WTC11 (cell line): Measurements from ENCODE around the gene CRIP1. TPM values are rescaled to one million over a fixed set of nuclear protein-coding genes. Genes with fewer than 3 reads are reported as not detected.

ENCODE experiments used
- ATAC-seq: fragments of 200-7000 bp; cut with Tn5 transposase; 2 replicates; pipeline ENCODE4 v1.10.0; 2021; ENCODE audit warnings: mild to moderate bottlenecking, moderate library complexity
- CTCF ChIA-PET: fragments of 300-600 bp; sonication (Branson Sonifier 250); formaldehyde crosslinking; loops from one replicate; lab custom pipeline; 2021; ENCODE audit warnings: antibody characterized with exemption; lab: Charles Lee
- POLR2A ChIA-PET: fragments of 350-600 bp; sonication (Branson Sonifier 250); formaldehyde crosslinking; loops from one replicate; lab custom pipeline; 2021; ENCODE audit warnings: antibody characterized with exemption; lab: Charles Lee
- DNase-seq: peaks from one replicate; pipeline ENCODE4 v3.0.0; 2021; ENCODE audit warnings: low spot score
- H3K27ac Mint-ChIP-seq: 2 replicates; pipeline ENCODE4 v1.8.0; 2021; ENCODE audit warnings: mixed read lengths
- H3K27me3 Mint-ChIP-seq: 2 replicates; pipeline ENCODE4 v1.8.0; 2021; ENCODE audit warnings: low read depth, mild to moderate bottlenecking, moderate library complexity, mixed read lengths
- H3K36me3 Mint-ChIP-seq: 2 replicates; pipeline ENCODE4 v1.8.0; 2021; ENCODE audit warnings: mixed read lengths
- H3K4me1 Mint-ChIP-seq: 2 replicates; pipeline ENCODE4 v1.8.0; 2022; ENCODE audit warnings: mixed read lengths
- H3K4me3 Mint-ChIP-seq: 2 replicates; pipeline ENCODE4 v1.8.0; 2021; ENCODE audit warnings: mild to moderate bottlenecking, moderate library complexity, mixed read lengths
- H3K9me3 Mint-ChIP-seq: 2 replicates; pipeline ENCODE4 v1.8.0; 2021; ENCODE audit warnings: mixed read lengths
- ESRRA ChIP-seq: sonication (generic); formaldehyde crosslinking; IDR thresholded peaks from 2 replicates; pipeline ENCODE4 v1.8.1; 2022; ENCODE audit warnings: mild to moderate bottlenecking, missing genetic modification reagents, borderline replicate concordance
- ETV6 ChIP-seq: sonication (generic); formaldehyde crosslinking; IDR thresholded peaks from 2 replicates; pipeline ENCODE4 v1.8.1; 2022; ENCODE audit warnings: mild to moderate bottlenecking, missing genetic modification reagents
- GTF2I ChIP-seq: fragments of 250-450 bp; sonication (Bioruptor Pico); conservative IDR thresholded peaks from 2 replicates; pipeline ENCODE4 v1.4.0; 2021; ENCODE audit warnings: mild to moderate bottlenecking
- HMGA2 ChIP-seq: fragments of 250-450 bp; sonication (Bioruptor Pico); IDR thresholded peaks from 2 replicates; pipeline ENCODE4 v1.4.0; 2021; ENCODE audit warnings: mild to moderate bottlenecking, moderate library complexity
- JAZF1 ChIP-seq: fragments of 250-450 bp; sonication (Bioruptor Pico); IDR thresholded peaks from 2 replicates; pipeline ENCODE4 v1.9.0; 2021; ENCODE audit warnings: moderate library complexity, mild to moderate bottlenecking, inconsistent platforms
- MYBL2 ChIP-seq: sonication (generic); formaldehyde crosslinking; IDR thresholded peaks from 2 replicates; pipeline ENCODE4 v1.8.1; 2023; ENCODE audit warnings: mild to moderate bottlenecking, moderate library complexity, missing genetic modification reagents
- NFE2L1 ChIP-seq: sonication (generic); formaldehyde crosslinking; IDR thresholded peaks from 2 replicates; pipeline ENCODE4 v1.8.1; 2023; ENCODE audit warnings: missing genetic modification reagents
- NFYB ChIP-seq: sonication (generic); formaldehyde crosslinking; conservative IDR thresholded peaks from 2 replicates; pipeline ENCODE4 v1.8.0; 2022; ENCODE audit warnings: low read depth, missing genetic modification reagents
- RELA ChIP-seq: sonication (generic); formaldehyde crosslinking; IDR thresholded peaks from 2 replicates; pipeline ENCODE4 v1.8.1; 2022; ENCODE audit warnings: missing genetic modification reagents, mild to moderate bottlenecking, borderline replicate concordance
- RORB ChIP-seq: fragments of 250-450 bp; sonication (Bioruptor Pico); IDR thresholded peaks from 2 replicates; pipeline ENCODE4 v1.9.0; 2021; ENCODE audit warnings: mild to moderate bottlenecking
- SMAD3 ChIP-seq: sonication (generic); formaldehyde crosslinking; IDR thresholded peaks from 2 replicates; pipeline ENCODE4 v1.8.0; 2022; ENCODE audit warnings: missing genetic modification reagents, mild to moderate bottlenecking, borderline replicate concordance
- SOX15 ChIP-seq: fragments of 250-450 bp; sonication (Bioruptor Pico); IDR thresholded peaks from 2 replicates; pipeline ENCODE4 v1.9.0; 2021; ENCODE audit warnings: mild to moderate bottlenecking
- SP1 ChIP-seq: sonication (generic); formaldehyde crosslinking; conservative IDR thresholded peaks from 2 replicates; pipeline ENCODE4 v1.8.1; 2022; ENCODE audit warnings: missing genetic modification reagents
- TEAD1 ChIP-seq: sonication (generic); formaldehyde crosslinking; IDR thresholded peaks from 2 replicates; pipeline ENCODE4 v1.8.0; 2022; ENCODE audit warnings: mild to moderate bottlenecking, missing genetic modification reagents
- USF2 ChIP-seq: sonication (generic); formaldehyde crosslinking; IDR thresholded peaks from 2 replicates; pipeline ENCODE4 v1.8.1; 2023; ENCODE audit warnings: mild to moderate bottlenecking, missing genetic modification reagents, moderate library complexity
- ZBTB43 ChIP-seq: sonication (generic); formaldehyde crosslinking; IDR thresholded peaks from 2 replicates; pipeline ENCODE4 v1.8.1; 2023; ENCODE audit warnings: mild to moderate bottlenecking, missing genetic modification reagents
- ZNF219 ChIP-seq: sonication (generic); formaldehyde crosslinking; IDR thresholded peaks from 2 replicates; pipeline ENCODE4 v1.8.0; 2023; ENCODE audit warnings: missing genetic modification reagents, mild to moderate bottlenecking, borderline replicate concordance
- ZNF396 ChIP-seq: fragments of 250-450 bp; sonication (Bioruptor Pico); IDR thresholded peaks from 2 replicates; pipeline ENCODE4 v1.8.0; 2021; ENCODE audit warnings: mild to moderate bottlenecking, moderate library complexity, borderline replicate concordance
- ZNF423 ChIP-seq: fragments of 250-450 bp; sonication (Bioruptor Pico); IDR thresholded peaks from 2 replicates; pipeline ENCODE4 v2.1.2; 2022; ENCODE audit warnings: mild to moderate bottlenecking, moderate library complexity
- ZNF512 ChIP-seq: sonication (generic); formaldehyde crosslinking; IDR thresholded peaks from 2 replicates; pipeline ENCODE4 v1.8.1; 2022; ENCODE audit warnings: missing genetic modification reagents, borderline replicate concordance
- total RNA-seq: library from RNA; stranded (reverse); gene quantifications from 3 replicates; pipeline ENCODE4 v1.2.3, GENCODE V29; 2021
- TF ChIP-seq, protein P1 (sequence below): sonication (generic); formaldehyde crosslinking; IDR thresholded peaks from 2 replicates; pipeline ENCODE4 v1.8.0; 2022; ENCODE audit warnings: mild to moderate bottlenecking, missing genetic modification reagents
- TF ChIP-seq, protein P2 (sequence below): fragments of 200-600 bp; IDR thresholded peaks from 2 replicates; pipeline ENCODE4 v1.8.0; 2022; ENCODE audit warnings: antibody characterized with exemption
- TF ChIP-seq, protein P3 (sequence below): fragments of 250-450 bp; sonication (Bioruptor Pico); IDR thresholded peaks from 2 replicates; pipeline ENCODE4 v1.8.0; 2021; ENCODE audit warnings: mild to moderate bottlenecking

Gene CRIP1
- total RNA-seq, 1 experiment from 2014 or later: 9.0 TPM

GRCh38 chr14:105464501-105464900, 22.2 kb upstream of the CRIP1 start:
- Mint-ChIP-seq H3K9me3 (no peaks in the 10 kb centered on the region), H3K27me3 (no peaks in the 10 kb centered on the region), H3K4me3 (no peak overlapping the region), H3K36me3 (peaks cover 20% of the 10 kb centered on the region), H3K4me1 (no peaks in the 10 kb centered on the region), H3K27ac (no peak overlapping the region)
- ChIA-PET CTCF (interaction anchor here (1.0 kb wide), 1 partner anchor 16 kb away, joined by 3 read pairs; no protein-coding TSS in a partner anchor), POLR2A (no interaction called here)
- TF ChIP-seq SP1 (CRISPR knock-in tag) (no peak), HMGA2 (CRISPR knock-in tag) (no peak)
- TF ChIP-seq, protein P1, sequence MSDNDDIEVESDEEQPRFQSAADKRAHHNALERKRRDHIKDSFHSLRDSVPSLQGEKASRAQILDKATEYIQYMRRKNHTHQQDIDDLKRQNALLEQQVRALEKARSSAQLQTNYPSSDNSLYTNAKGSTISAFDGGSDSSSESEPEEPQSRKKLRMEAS (CRISPR knock-in tag): no peak
- DNase-seq (no peak), ATAC-seq (no peak)

- peak; percentile 83 for TF ChIP-seq ZNF423
- TF ChIP-seq ETV6 (CRISPR knock-in tag): no peak
- Mint-ChIP-seq H3K36me3 (peaks cover 20% of the 10 kb centered on the region), H3K9me3 (no peaks in the 10 kb centered on the region), H3K27me3 (no peaks in the 10 kb centered on the region), H3K27ac (no peak overlapping the region), H3K4me3 (no peak overlapping the region), H3K4me1 (no peaks in the 10 kb centered on the region)
- ATAC-seq (peak; percentile 51), DNase-seq (peak; percentile 43)
- ChIA-PET POLR2A (no interaction called here), CTCF (interaction anchor here (1.0 kb wide), 1 partner anchor 15 kb away, joined by 4 read pairs; no protein-coding TSS in a partner anchor)
Measured at GRCh38 chr14:105465209-105466031, 21.3 kb upstream of the CRIP1 start.

- POLR2A ChIA-PET: no interaction called here
- Mint-ChIP-seq H3K27ac (no peak overlapping the region), H3K4me1 (no peaks in the 10 kb centered on the region), H3K36me3 (peaks cover 10% of the 10 kb centered on the region), H3K27me3 (no peaks in the 10 kb centered on the region), H3K4me3 (no peak overlapping the region), H3K9me3 (no peaks in the 10 kb centered on the region)
- TF ChIP-seq NFYB (CRISPR knock-in tag): no peak
- TF ChIP-seq MYBL2 (CRISPR knock-in tag): no peak
- TF ChIP-seq ZNF512 (CRISPR knock-in tag): no peak
- TF ChIP-seq GTF2I (CRISPR knock-in tag): no peak
- no peak for TF ChIP-seq TEAD1 (CRISPR knock-in tag)
- TF ChIP-seq, protein P2, sequence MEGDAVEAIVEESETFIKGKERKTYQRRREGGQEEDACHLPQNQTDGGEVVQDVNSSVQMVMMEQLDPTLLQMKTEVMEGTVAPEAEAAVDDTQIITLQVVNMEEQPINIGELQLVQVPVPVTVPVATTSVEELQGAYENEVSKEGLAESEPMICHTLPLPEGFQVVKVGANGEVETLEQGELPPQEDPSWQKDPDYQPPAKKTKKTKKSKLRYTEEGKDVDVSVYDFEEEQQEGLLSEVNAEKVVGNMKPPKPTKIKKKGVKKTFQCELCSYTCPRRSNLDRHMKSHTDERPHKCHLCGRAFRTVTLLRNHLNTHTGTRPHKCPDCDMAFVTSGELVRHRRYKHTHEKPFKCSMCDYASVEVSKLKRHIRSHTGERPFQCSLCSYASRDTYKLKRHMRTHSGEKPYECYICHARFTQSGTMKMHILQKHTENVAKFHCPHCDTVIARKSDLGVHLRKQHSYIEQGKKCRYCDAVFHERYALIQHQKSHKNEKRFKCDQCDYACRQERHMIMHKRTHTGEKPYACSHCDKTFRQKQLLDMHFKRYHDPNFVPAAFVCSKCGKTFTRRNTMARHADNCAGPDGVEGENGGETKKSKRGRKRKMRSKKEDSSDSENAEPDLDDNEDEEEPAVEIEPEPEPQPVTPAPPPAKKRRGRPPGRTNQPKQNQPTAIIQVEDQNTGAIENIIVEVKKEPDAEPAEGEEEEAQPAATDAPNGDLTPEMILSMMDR: no peak
- TF ChIP-seq, protein P3, sequence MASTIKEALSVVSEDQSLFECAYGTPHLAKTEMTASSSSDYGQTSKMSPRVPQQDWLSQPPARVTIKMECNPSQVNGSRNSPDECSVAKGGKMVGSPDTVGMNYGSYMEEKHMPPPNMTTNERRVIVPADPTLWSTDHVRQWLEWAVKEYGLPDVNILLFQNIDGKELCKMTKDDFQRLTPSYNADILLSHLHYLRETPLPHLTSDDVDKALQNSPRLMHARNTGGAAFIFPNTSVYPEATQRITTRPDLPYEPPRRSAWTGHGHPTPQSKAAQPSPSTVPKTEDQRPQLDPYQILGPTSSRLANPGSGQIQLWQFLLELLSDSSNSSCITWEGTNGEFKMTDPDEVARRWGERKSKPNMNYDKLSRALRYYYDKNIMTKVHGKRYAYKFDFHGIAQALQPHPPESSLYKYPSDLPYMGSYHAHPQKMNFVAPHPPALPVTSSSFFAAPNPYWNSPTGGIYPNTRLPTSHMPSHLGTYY (CRISPR knock-in tag): no peak
- no peak for TF ChIP-seq NFE2L1 (CRISPR knock-in tag)
- TF ChIP-seq ESRRA (CRISPR knock-in tag): no peak
- TF ChIP-seq ZNF423: no peak
- TF ChIP-seq ZNF219 (CRISPR knock-in tag): no peak
- TF ChIP-seq USF2 (CRISPR knock-in tag): no peak
- TF ChIP-seq RELA (CRISPR knock-in tag): no peak
- TF ChIP-seq ZNF396 (CRISPR knock-in tag): no peak
- TF ChIP-seq JAZF1 (CRISPR knock-in tag): no peak
- no peak for TF ChIP-seq SOX15
- TF ChIP-seq ZBTB43 (CRISPR knock-in tag): no peak
- no peak for TF ChIP-seq SMAD3 (CRISPR knock-in tag)
- TF ChIP-seq RORB: no peak
- CTCF ChIA-PET: interaction anchor here (1.0 kb wide), 1 partner anchor 14 kb away, joined by 4 read pairs; no protein-coding TSS in a partner anchor
- no peak for DNase-seq
- ATAC-seq: no peak
Measured at GRCh38 chr14:105466531-105467248, 20.0 kb upstream of the CRIP1 start.
